ENCODE measurements around the gene NHEJ1.
"Not testable (repeated sequence)": the region's sequence is repeated elsewhere in the genome, so short reads cannot be mapped to it uniquely, and the experiment has no call there.

Gene NHEJ1

DNA sequence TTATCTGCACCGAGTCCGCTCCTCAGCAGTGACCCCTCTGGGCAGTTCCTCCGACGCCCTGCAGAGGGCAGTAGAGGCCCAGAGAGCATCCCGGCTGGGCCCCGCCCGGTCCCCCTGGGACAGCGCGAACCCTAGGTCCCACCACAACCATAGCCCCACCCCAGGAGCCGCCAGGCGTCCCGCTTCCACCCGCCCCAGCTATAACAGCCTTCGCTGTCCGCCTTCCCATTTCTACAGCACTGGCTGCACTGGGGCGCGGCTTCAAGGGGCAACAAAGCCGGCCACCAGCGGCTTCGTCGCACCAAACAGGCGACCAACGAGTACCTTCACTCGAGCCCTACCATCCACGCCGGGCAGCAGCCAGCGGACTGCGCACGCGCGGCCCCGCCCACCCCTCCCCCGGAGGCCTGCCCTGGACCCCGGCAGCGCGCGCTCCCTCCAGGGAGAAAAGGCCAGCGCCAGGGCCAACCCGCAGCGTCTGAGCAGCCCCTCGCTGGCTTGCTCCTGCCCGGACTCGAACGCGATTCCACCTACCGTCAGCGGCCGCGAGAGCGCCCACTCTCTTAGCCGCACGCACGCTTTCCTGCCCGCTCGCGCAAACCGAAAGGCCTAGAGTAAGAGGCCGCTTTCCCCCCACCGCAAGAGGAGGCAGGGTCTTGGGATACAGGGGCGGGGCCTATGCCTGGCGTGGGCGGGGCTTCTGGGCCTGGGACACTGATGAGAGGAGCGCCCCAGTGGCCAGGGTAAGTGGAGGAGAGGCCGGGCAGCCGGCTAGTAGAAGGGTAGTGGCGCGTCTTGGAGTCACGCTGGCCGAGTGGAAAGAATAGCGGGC lies at the start of gene NHEJ1:
NHEJ1 (minus strand) TSS at position 630 of the 832 bp plus-strand sequence. CDS start 2,453 bp downstream, outside the sequence.
- peaks cover 8 to 9% of the 10 kb centered on the region in 2 donors for H3K4me1 ChIP-seq (ENCODE audit: control insufficient read depth in 1 of 2, insufficient read depth in 2 of 2, low read length in 2 of 2)
- H3K27ac ChIP-seq (ENCODE audit: low read length), result peak within 1 kb of the TSS; percentile 61
- H3K4me3 ChIP-seq (ENCODE audit: low read depth in 1 of 2, low read length in 2 of 2), result peak within 1 kb of the TSS; percentile 66 to 68
- H3K36me3 ChIP-seq (ENCODE audit: control insufficient read depth in 1 of 2, insufficient read depth in 2 of 2, low read length in 2 of 2), result peaks cover 15 to 19% of the 10 kb centered on the region in 2 donors
- no peaks in the 10 kb centered on the region for H3K9me3 ChIP-seq (ENCODE audit: control insufficient read depth in 1 of 2, low read length in 2 of 2)
- no peaks in the 10 kb centered on the region for H3K27me3 ChIP-seq (ENCODE audit: low read depth, low read length)

GRCh38 chr2:219209236-219210195 lies 48.9 kb upstream of the NHEJ1 start:
- Histone ChIP-seq H3K36me3 (ENCODE audit: control insufficient read depth in 1 of 2, insufficient read depth in 2 of 2, low read length in 2 of 2) (peaks cover 15 to 56% of the 10 kb centered on the region in 2 donors), H3K4me1 (ENCODE audit: control insufficient read depth in 1 of 2, insufficient read depth in 2 of 2, low read length in 2 of 2) (peaks cover 12 to 15% of the 10 kb centered on the region in 2 donors), H3K4me3 (ENCODE audit: low read depth in 1 of 2, low read length in 2 of 2) (no peak overlapping the region), H3K27ac (ENCODE audit: low read length) (no peak overlapping the region), H3K27me3 (ENCODE audit: low read depth, low read length) (no peaks in the 10 kb centered on the region), H3K9me3 (ENCODE audit: control insufficient read depth in 1 of 2, low read length in 2 of 2) (no peaks in the 10 kb centered on the region)

GRCh38 chr2:219207884-219208740 lies 47.5 kb upstream of the NHEJ1 start:
- H3K27me3 ChIP-seq (ENCODE audit: low read depth, low read length), result no peaks in the 10 kb centered on the region
- H3K4me1 ChIP-seq (ENCODE audit: control insufficient read depth in 1 of 2, insufficient read depth in 2 of 2, low read length in 2 of 2), result peaks cover 12 to 15% of the 10 kb centered on the region in 2 donors
- peaks cover 7 to 42% of the 10 kb centered on the region in 2 donors for H3K36me3 ChIP-seq (ENCODE audit: control insufficient read depth in 1 of 2, insufficient read depth in 2 of 2, low read length in 2 of 2)
- H3K4me3 ChIP-seq (ENCODE audit: low read depth in 1 of 2, low read length in 2 of 2), result peak overlapping the region in 1 of 2 donors; percentile 65
- no peaks in the 10 kb centered on the region for H3K9me3 ChIP-seq (ENCODE audit: control insufficient read depth in 1 of 2, low read length in 2 of 2)
- no peak overlapping the region for H3K27ac ChIP-seq (ENCODE audit: low read length)

DNA sequence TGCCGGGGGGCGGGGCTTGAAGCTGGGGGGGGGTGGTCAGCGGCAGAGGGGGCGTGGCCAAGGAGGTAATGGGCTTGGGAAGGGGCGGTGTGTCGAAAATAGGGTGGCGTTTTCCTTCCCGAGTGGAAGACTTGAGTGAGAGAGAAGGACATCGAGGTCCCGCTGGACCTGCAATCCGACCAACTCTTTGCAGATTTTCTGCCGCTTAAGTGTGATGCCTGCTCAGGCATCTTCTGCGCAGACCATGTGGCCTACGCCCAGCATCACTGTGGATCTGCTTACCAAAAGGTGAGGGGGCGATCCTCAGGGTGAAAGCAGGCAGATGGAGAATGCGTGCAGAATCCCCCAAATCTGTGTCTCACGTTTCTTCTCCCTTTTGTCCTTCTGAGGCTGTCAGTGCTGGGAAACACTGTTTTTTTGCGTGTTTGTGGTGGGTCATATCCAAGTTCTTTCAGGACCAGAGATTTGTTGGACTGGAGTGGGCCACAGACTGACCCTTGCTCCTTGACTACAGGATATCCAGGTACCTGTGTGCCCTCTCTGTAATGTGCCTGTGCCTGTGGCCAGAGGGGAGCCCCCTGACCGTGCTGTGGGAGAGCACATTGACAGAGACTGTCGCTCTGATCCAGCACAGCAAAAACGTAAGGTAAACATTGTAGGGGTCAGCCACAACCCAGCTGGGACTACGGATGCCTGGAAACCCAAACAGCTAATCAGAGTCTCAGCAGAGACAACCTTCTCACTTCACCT lies 46.7 kb upstream of the NHEJ1 start:
- peaks cover 12 to 15% of the 10 kb centered on the region in 2 donors for H3K4me1 ChIP-seq (ENCODE audit: control insufficient read depth in 1 of 2, insufficient read depth in 2 of 2, low read length in 2 of 2)
- H3K27ac ChIP-seq (ENCODE audit: low read length), result peak overlapping the region; percentile 7
- H3K36me3 ChIP-seq (ENCODE audit: control insufficient read depth in 1 of 2, insufficient read depth in 2 of 2, low read length in 2 of 2), result peaks cover 7 to 34% of the 10 kb centered on the region in 2 donors
- no peaks in the 10 kb centered on the region for H3K9me3 ChIP-seq (ENCODE audit: control insufficient read depth in 1 of 2, low read length in 2 of 2)
- no peaks in the 10 kb centered on the region for H3K27me3 ChIP-seq (ENCODE audit: low read depth, low read length)
- H3K4me3 ChIP-seq (ENCODE audit: low read depth in 1 of 2, low read length in 2 of 2), result peak overlapping the region; percentile 61 to 65

DNA sequence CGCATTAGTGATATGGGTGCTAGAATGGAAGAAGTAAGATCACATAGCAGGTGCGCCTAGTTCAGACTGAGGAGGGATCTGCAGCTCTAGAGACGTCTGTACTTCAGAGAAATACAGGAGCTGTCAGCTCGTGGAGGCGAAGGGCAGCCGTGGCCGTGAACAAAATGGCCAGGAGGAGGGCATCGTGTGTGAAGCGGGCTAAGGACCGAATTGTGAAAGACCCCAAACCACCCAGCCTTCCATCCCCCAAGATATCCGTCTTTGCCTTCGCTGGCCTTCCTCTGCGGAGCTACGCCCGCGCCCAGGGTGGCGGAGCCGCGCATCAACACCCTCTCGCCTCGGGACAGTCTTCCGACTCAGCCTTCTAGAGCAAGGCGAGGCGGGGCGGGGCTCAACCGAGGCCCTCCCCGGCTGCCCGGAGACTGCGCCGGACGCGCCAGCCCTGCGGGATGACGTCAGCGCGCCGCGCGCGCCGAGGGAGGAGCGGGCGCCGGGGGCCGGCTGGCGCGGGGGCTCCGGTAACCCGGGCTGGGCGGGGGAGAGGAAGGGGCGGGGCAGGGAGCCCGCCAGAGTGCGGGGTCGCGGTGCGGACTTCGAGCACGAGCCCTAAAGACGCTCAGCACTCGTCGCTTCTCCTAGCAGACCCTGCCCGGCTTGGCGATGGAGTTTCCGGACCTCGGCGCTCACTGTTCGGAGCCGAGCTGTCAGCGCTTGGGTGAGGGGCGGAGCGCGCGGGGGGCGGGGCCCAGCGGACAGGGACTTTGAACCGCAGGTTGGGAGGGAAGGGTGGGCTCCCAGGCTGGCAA lies 45.9 kb upstream of the NHEJ1 start, which contains the start of gene ZFAND2B:
ZFAND2B (plus strand) TSS at position 455 of the 806 bp plus-strand sequence; CDS start at position 661, 206 bp downstream.
- Histone ChIP-seq H3K4me3 (ENCODE audit: low read depth in 1 of 2, low read length in 2 of 2) (peak within 1 kb of the TSS; percentile 61 to 70), H3K27ac (ENCODE audit: low read length) (peak within 1 kb of the TSS; percentile 92), H3K27me3 (ENCODE audit: low read depth, low read length) (no peaks in the 10 kb centered on the region)

DNA sequence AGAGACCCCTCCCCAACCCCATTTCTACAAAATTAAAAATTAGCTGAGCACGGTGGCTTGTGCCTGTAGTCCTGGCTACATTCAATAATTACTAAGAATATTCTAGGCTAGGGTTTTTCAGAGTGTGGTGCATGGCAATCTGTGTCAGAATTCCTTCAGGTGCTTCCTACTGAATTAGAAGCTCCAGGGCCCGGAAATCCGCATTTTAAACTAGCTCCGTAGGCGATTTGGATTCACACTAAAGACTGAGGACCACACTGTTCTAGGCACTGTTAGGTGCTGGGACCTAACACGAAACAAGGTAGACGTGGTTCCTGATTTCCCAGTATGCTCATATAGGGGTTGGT lies 45.3 kb upstream of the NHEJ1 start:
- Histone ChIP-seq H3K9me3 (ENCODE audit: control insufficient read depth in 1 of 2, low read length in 2 of 2) (no peaks in the 10 kb centered on the region), H3K36me3 (ENCODE audit: control insufficient read depth in 1 of 2, insufficient read depth in 2 of 2, low read length in 2 of 2) (peaks cover 7 to 28% of the 10 kb centered on the region in 2 donors), H3K4me1 (ENCODE audit: control insufficient read depth in 1 of 2, insufficient read depth in 2 of 2, low read length in 2 of 2) (peaks cover 12 to 15% of the 10 kb centered on the region in 2 donors), H3K27ac (ENCODE audit: low read length) (peak overlapping the region; percentile 92), H3K27me3 (ENCODE audit: low read depth, low read length) (no peaks in the 10 kb centered on the region), H3K4me3 (ENCODE audit: low read depth in 1 of 2, low read length in 2 of 2) (peak overlapping the region; percentile 61 to 70)

More for the DNA sequence above, 45.9 kb upstream of the NHEJ1 start, which contains the start of gene ZFAND2B:
- Histone ChIP-seq H3K9me3 (ENCODE audit: control insufficient read depth in 1 of 2, low read length in 2 of 2) (no peaks in the 10 kb centered on the region), H3K4me1 (ENCODE audit: control insufficient read depth in 1 of 2, insufficient read depth in 2 of 2, low read length in 2 of 2) (peaks cover 12 to 15% of the 10 kb centered on the region in 2 donors), H3K36me3 (ENCODE audit: control insufficient read depth in 1 of 2, insufficient read depth in 2 of 2, low read length in 2 of 2) (peaks cover 7 to 30% of the 10 kb centered on the region in 2 donors)

GRCh38 chr2:219205165-219205538 lies 44.5 kb upstream of the NHEJ1 start:
- Histone ChIP-seq H3K36me3 (ENCODE audit: control insufficient read depth in 1 of 2, insufficient read depth in 2 of 2, low read length in 2 of 2) (peaks cover 7 to 20% of the 10 kb centered on the region in 2 donors), H3K27ac (ENCODE audit: low read length) (no peak overlapping the region), H3K9me3 (ENCODE audit: control insufficient read depth in 1 of 2, low read length in 2 of 2) (no peaks in the 10 kb centered on the region)

GRCh38 chr2:219204425-219205164 lies 44.0 kb upstream of the NHEJ1 start:
- peaks cover 12 to 15% of the 10 kb centered on the region in 2 donors for H3K4me1 ChIP-seq (ENCODE audit: control insufficient read depth in 1 of 2, insufficient read depth in 2 of 2, low read length in 2 of 2)
- no peaks in the 10 kb centered on the region for H3K9me3 ChIP-seq (ENCODE audit: control insufficient read depth in 1 of 2, low read length in 2 of 2)
- H3K4me3 ChIP-seq (ENCODE audit: low read depth in 1 of 2, low read length in 2 of 2), result no peak overlapping the region
- no peaks in the 10 kb centered on the region for H3K27me3 ChIP-seq (ENCODE audit: low read depth, low read length)
- peaks cover 7 to 15% of the 10 kb centered on the region in 2 donors for H3K36me3 ChIP-seq (ENCODE audit: control insufficient read depth in 1 of 2, insufficient read depth in 2 of 2, low read length in 2 of 2)
- no peak overlapping the region for H3K27ac ChIP-seq (ENCODE audit: low read length)

More at GRCh38 chr2:219205165-219205538, 44.5 kb upstream of the NHEJ1 start:
- Histone ChIP-seq H3K27me3 (ENCODE audit: low read depth, low read length) (no peaks in the 10 kb centered on the region), H3K4me3 (ENCODE audit: low read depth in 1 of 2, low read length in 2 of 2) (no peak overlapping the region), H3K4me1 (ENCODE audit: control insufficient read depth in 1 of 2, insufficient read depth in 2 of 2, low read length in 2 of 2) (peaks cover 12 to 15% of the 10 kb centered on the region in 2 donors)

GRCh38 chr2:219201331-219201730 lies 40.7 kb upstream of the NHEJ1 start:
- not testable (repeated sequence) for H3K9me3 ChIP-seq (ENCODE audit: control insufficient read depth in 1 of 2, low read length in 2 of 2); H3K27ac ChIP-seq (ENCODE audit: low read length); H3K27me3 ChIP-seq (ENCODE audit: low read depth, low read length); H3K36me3 ChIP-seq (ENCODE audit: control insufficient read depth in 1 of 2, insufficient read depth in 2 of 2, low read length in 2 of 2); H3K4me1 ChIP-seq (ENCODE audit: control insufficient read depth in 1 of 2, insufficient read depth in 2 of 2, low read length in 2 of 2); H3K4me3 ChIP-seq (ENCODE audit: low read depth in 1 of 2, low read length in 2 of 2)

All from muscle layer of duodenum (tissue), 2 donors.